HG02588 (cell line): ENCODE results near the gene LIPT1.
"Not testable (repeated sequence)": the region's sequence is repeated elsewhere in the genome, so short reads cannot be mapped to it uniquely, and the experiment has no call there.

Source experiments
- ATAC-seq: cut with Tn5 transposase; IDR thresholded peaks from one replicate; pipeline ENCODE4 v1.9.1; 2021; ENCODE audit warnings: mild to moderate bottlenecking, moderate library complexity; ENCODE audit not compliant: unreplicated experiment

The LIPT1 gene

DNA sequence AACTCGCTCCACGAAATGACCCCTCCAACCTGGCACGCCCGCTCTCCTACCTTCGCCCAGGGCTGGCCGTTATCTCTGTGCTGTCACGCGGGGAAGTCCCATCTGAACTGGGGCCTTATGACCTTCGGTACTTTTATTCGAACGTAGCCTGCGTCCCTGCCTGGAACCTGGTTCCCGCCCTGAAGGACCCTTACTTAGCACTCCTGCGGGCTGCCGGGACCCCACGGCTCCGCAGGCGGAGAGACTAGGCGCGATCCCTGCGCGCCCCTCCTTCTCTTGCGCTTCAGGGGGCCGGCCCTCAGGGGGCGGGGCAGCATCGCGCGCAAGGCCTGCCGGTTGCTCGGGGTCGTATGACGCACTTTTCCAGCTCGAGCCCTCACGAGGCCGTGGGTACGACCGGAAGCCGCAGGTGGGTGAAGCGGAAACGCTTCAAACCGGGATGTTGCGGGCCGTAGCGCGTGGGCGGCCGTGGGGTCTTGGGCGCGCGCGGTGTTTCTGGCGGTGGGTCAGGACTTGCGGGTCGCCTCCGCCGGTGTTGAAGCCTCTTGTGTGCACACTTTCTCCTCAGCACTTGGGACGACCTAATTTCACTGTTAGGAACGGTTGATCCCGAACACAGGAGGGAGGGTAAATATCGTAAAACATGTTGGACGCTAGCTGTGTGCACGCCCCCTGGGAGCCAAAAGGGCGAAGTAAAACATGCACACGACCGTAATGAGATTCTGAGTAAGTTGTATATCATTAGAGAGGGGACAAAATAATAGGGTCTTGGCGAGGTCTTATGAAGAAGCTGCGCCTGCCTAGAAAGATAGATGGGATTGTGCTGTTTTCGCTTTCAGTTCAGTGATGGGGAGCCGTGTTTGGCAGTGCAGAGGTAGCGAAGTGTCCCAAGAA lies at the start of gene LIPT1, which contains the start of gene TSGA10:
Gene LIPT1 (plus strand): TSS at position 325 of the 894 bp plus-strand sequence. CDS start 6,991 bp downstream, outside the sequence.
Gene TSGA10 (minus strand): TSS at position 300 of the 894 bp plus-strand sequence. CDS start 45,503 bp downstream, outside the sequence.
- ATAC-seq: peak; percentile 98

DNA sequence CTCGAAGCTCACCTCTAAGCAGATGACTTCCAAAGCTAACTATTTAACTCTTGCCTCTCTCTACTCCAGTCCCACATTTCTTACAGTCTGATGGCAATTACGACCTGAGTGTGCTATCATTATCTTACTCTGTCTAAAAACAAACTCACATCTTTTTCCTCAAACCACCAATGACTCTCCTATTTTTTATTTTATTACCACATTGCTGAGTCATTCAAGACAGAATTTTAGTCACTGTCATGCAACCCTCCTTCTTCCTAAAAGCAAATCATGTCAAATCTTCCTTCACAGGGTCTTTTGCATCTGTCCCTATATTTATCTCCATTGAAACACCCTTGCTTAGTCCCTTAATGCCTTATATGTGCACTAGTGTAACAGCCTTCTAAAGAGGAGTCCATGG lies 47.9 kb upstream of the LIPT1 start:
- ATAC-seq: no peak

DNA sequence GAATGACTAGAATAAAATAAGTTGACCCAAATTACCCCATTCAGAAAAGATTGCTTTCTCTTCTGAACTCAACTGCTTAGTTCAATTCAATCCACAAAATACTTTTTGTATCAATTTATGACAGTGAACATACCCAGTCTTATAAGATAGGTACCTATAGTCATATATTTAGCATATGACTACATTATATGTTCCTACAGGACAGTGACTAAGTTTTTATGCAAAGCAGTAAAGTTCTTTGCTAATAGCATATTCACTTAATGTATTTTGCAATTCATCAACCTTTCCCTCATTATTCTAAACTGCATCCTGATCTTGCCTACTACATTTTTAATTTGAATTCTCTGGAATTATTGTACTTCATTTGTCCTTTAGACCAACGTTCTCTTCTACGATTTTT lies 43.5 kb upstream of the LIPT1 start:
- no peak for ATAC-seq

DNA sequence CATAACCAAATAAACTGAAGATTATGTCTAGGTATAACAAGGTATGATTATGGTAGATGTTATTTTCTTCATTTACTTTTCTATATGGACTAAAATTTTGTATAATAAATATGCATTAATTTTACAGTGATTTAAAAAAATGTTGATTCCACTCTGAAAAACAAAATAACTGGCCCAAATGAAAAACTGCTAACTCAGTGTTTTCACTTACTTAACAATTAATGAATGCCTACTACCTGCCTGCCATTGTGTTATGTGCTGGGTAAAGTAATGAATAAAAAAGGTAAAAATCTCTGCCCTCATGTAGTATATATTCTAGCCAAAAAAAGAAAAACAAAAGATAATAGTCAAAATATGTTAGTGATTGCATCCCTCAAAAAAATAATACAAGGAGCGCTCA lies 42.8 kb upstream of the LIPT1 start:
- ATAC-seq: no peak

DNA sequence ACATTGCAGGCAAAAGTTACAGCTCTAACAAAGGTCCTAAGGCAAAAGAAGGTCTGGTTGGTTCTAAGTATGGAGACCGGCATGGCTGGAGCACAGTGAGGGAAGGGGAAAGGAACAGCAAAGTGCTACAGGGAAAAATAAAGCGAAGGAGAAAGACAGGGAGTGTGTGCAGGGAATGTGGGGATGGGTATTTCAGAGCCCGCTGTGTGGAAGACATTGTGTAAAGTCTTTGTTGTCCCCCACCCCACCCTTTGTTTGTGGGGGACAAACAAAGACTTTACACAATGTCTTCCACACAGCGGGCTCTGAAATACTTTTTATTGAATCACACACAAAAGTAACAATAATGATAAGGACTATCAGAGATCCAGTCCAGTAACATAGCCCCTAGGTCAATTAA lies 42.1 kb upstream of the LIPT1 start:
- ATAC-seq: no peak

DNA sequence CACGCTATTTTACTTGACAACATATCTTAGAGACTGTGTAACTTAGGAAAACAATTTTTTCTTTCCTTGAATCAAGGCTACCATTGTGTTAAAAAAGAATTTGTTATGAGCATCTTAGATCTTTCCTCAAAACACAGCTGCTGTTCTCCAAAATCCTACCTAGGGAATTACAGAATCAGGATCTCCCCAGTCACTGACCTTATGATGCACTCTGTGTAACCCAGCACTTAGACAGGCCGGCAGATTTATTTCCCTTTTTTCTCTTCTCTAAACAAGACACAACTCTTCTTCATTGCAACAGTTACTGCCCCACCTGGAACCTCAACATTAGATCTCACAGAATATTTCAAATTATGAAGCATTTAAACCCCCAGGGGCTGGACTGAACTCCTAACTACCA lies 26.8 kb upstream of the LIPT1 start:
- no peak for ATAC-seq

DNA sequence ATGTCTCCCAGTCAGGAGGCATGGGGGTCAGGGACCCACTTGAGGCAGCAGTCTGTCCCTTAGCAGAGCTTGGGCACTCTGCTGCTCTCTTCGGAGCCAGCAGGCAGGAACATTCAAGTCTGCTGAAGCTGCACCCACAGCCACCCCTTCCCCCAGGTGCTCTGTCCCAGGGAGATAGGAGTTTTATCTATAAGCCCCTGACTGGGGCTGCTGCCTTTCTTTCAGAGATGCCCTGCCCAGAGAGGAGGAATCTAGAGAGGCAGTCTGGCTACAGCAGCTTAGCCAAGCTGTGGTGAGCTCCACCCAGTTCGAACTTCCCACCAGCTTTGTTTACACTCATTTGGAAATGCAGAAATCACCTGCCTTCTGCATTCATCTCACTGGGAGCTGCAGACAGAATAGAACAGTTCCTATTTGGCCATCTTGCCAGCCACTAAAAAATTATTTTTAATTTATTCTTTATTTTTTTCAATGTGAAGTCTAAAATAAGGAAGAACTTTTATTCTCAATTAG lies 19.7 kb upstream of the LIPT1 start:
- not testable (repeated sequence) for ATAC-seq

DNA sequence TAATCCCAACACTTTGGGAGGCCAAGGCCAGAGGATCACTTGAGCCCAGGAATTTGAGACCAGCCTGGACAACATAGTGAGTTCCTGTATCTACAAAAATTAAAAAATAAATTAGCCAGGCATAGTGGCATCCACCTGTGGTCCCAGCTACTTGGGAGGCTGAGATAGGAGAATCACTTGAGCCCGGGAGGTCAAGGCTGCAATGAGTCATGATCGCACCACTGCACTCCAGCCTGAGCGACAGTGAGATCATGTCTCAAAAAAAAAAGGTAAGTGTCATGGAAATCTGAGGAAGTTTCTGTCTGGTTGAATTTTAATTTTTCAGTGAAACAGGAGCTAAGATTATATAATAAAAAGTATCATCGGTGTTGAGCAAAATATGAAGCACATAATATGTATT lies 15.8 kb upstream of the LIPT1 start:
- ATAC-seq: no peak

DNA sequence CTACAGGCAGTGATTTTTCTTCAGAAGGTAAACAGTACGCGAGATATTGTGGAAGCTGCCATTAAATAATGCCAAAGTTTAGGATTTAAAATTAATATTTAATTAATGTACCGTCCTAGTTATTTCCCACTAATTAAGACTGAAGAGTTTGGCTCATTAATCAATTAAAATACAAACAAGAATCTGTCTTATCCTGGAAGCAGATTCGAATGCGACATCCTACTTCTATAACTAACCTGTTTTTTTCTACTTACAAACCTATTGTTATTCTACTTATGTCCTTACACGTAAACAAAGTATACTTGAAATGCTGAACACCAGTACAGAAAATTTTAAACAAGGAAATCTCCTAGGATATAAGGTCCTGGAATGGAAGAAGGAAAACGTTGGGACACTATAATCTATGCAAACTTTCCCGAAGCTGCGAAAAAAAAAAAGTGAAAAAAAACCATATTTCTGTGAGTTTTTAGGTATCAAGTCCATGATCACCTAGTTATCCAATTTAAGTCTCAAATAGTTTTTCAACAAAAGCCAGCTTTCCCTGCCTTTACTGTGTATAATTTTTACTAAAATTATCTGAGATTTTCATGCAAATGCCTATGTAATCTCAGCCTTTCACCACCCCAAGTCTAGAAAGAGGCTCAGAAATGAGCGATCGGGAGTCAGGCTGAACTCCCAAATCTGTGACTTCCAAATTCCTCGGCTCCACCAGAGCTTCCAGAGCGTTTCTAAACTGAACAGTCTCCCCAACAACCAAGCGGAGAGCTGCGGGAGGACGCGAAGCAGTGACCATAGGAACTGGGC lies 14.5 kb upstream of the LIPT1 start:
- ATAC-seq: no peak

DNA sequence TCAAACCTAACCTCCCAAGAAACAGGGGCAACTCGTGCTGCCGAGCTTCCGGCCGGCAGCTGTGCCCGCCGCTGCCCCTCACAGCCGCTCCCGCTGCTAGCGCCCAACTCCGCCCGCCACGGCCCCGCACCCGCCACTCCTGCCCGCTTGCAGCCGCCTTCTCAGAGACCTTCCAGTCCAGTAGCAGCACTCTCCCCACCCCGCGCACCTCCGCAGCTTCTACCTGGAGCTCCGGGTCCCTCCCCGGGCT lies 14.0 kb upstream of the LIPT1 start:
- ATAC-seq: peak; percentile 33

DNA sequence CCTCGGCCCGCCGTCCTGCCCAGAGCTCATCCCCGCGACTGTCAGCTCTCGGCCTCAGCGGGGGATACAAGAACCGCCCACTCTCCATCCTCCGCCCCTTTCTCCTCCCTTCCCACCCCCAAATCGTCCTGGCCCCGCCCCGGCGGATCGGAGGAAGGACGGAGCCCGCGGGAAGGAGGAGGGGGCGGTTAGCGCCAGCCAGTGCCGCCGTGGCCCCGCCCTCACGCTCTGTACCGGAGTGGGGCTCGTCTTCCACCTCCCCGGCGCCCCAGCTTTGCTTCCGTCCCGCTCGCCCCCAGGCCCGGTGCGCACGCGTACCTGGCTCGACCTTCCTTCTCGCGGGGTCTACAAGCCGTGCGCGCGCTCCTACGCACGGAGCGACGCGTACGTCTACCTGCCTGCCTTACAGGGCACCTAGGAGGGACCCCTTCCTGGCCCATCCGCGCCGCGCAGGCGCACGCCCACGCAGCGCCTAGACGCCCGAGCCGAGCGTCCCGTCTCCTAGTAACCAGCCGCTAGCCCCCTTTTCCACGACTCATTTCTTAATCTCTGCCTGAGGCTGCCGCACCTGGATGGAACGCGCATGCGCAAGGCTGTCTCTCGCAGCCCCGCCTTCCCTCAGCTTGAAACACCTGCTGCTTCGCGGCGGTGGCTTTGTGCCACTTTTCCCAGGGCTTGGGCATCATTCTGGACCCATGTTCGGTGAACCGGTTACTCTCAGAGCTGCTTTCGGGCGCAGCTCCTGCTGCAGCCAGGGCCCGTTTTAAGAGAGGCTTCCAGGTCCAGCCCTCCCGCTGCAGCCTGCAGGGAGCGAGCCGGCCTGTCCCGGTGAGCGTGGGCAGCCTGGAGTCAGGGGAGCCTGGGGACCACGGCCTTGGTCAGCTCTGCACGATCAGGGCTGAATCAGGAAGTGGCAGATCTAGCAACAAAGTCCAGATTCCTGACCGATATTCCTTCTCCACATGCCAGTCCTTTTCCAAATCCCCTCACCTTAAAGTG lies 13.4 kb upstream of the LIPT1 start, which contains the start of gene C2orf15:
Gene C2orf15 (plus strand): TSS at position 598 of the 999 bp plus-strand sequence. CDS start 8,852 bp downstream, outside the sequence.
- peak; percentile 85 for ATAC-seq

DNA sequence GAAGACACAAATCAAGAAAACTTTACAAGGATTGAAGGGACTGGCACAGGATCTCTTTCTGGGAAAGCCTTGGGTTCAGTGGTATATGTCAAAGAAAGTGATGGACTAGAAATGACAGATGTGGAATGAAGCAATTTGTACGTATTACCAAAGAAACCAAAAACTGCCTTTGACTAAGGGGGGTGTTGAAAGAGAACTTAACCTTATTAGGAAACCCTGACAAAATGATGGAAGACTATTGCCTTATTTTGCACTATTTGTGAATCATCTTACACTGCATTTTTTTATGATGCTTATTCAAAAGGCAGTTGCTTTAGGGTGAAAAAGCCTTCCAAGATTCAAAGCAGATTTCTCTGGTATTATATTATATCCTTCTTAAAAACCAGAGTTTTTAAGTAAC lies 4.1 kb upstream of the LIPT1 start:
- ATAC-seq: no peak

DNA sequence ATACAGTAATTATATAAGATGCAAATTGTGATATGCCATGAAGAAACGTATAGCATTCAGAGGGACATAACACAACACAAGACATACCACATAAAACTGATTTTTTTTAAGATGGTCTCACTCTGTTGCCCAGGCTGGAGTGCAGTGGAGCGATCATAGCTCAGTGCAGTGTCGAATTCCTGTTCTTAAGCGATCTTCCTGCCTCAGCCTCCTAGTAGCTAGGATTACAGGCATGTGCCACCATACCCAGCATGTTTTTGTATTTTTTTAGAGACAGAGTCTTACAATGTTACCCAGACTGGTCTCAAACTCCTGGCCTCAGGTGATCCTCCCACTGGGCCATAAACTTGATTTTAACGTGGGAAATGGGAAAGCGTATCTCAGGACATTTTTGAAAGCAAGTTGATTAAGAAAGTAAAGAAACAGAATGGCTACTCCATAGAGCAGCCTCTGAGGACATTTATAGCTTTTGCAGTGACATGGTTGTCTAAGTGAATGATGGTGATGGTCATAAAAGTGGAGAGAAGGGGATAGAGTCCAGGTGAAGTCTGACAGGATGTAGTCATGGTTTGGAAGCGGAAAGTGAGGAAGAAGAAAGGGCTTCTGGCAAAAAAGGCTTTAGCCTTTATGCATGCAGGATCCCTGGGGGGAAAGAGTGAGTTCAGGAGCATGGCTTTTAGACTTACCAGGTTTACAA lies 2.4 kb upstream of the LIPT1 start:
- ATAC-seq: no peak

DNA sequence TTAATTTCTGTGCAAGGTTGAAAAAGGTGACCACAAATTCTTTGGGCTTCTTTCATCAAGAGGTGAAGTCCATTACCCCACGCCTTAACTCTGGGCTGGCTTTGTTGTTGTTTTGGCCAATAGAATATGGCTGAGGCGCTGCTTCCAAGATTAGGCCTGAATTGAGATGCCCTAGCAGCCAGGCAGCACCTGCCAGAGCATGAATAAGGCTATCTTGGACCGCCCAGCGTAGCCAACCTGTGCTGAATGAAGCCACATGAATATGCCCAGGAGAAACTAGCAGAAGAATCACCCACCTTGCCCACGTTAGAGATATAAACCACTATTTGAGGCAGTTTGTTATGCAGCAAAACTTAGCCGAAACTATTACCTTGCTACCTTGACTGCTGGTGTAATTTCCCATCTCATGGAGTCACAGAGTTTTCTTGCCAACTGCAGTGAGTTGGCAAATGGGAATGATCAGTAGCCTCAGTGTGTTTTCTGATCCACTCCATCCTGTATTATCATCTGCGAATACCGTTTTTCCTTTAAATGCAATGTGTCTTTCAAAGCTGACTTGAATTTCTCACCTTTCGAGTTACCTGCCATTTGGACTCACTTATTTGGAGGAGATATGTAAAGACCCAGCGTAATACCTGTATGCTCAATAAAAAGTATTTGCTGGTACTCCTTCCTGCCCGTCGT lies 704 bp upstream of the LIPT1 start:
- ATAC-seq: no peak

DNA sequence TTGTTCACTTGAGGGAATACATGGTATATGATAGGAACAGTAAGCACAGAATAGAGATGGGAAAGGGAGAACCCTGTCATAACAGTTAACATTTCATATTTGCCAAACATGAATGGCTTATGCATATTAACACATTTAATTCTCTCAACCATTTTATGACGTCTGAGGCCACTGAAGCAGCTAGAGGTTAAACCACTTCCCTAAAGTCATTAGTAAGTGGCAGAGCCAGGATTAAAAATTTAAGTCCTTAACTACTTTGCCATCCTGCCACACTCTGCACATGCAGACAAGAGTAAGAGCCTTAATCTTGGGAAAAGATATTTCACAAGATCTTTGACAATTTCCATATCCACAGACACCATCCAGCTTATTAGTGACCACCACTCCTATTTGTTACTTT lies 2.1 kb downstream of the LIPT1 start:
- no peak for ATAC-seq

DNA sequence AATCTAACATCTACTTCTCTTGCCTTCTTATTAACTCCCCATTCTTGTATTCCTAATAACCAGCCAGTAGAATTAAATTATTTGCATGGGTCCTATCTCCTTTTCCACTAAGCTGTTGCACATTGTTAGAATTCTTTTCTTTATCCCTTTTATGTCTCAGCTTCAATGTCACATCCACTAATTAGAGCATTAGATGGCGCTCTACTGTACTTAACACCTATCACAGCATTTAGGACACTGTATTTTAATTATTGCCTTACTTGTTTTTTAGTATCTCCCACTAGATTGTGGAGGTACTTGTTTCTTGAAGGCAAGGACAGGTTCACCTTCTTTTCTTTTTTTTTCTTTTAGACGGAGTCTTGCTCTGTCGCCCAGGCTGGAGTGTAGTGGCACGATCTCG lies 3.8 kb downstream of the LIPT1 start:
- ATAC-seq: no peak

DNA sequence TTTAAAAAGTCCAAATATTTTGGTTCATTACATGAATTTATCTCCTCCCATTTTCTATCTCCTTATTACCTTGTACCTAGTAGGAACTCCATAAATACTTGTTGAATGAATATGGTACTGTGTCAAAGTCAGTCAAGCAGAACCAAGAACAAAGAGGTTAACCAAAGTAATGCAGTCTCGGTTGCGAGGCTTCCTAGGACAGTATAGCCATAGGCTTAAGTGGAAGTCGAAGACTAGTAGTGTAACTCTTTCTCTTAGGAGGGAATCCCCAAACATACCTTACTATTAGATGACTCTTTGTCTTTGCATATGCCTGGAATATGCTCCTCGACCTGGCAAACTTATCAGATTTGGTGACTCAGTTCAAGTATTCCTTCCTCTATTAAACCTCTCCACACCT lies 4.8 kb downstream of the LIPT1 start:
- ATAC-seq: no peak

DNA sequence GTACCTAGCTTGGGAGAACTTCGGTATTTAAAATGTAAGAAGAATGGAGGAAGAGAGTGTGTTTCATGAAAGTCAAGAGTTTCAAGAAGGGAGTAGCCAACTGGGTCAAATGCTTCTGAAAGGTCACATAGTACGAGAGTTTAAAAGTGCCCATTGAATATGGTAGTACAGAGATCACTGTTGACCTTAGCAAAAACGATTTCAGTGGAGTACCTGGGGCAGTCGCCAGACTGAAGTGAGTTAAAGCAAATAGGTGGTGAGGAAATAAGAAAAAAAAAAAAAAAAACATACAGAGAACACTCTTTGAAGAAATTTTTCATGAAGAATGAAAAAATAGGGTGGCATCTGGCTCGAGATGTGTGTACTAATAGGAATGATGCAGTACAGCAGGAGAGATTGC lies 11.5 kb downstream of the LIPT1 start:
- ATAC-seq: no peak

DNA sequence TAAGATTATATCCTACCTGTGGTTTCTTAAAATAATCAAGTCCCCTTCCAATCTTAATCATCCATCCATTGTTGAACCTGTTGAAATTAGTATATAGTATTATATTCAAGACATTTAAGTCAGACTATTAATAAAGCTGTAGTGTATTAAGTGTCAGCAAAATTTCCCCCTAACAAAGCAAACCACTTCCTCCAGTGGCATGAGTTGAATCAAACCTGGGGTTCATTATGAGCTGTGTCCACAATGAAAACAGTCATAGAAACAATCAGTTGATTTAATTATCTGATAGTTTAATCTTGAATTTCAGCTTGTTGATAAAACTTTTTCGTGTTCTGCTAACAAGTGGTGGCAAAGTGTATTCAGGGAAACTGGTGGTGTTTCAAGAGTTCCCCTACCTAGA lies 14.8 kb downstream of the LIPT1 start:
- ATAC-seq: no peak
